Peyer's patch (tissue), 4 donors: Measurements from ENCODE around the gene DYRK1A.
"Not testable (repeated sequence)": the region's sequence is repeated elsewhere in the genome, so short reads cannot be mapped to it uniquely, and the experiment has no call there.

ENCODE experiments used
- POLR2A ChIP-seq, 2 donors: fragments of 450-650 bp; IDR thresholded peaks; one replicate each; pipeline ENCODE4 v1.5.1; 2017; ENCODE audit warnings: antibody characterized with exemption in 2 of 2, mild to moderate bottlenecking in 2 of 2, moderate library complexity in 2 of 2
- TF ChIP-seq, protein P1 (sequence below), 6 experiments: fragments of 450-650 bp in 4 of 6; fragments of 200-600 bp in 2 of 6; sonication (generic) in 1 of 6; IDR thresholded peaks; one replicate each; pipeline ENCODE4 v1.5.1; 2017 to 2019; ENCODE audit warnings: antibody characterized with exemption in 6 of 6, mild to moderate bottlenecking in 3 of 6, moderate library complexity in 1 of 6

GRCh38 chr21:37524944-37525343, 158.4 kb downstream of the DYRK1A start:
- not testable (repeated sequence) for TF ChIP-seq POLR2A (IDR thresholded peaks at IDR 0.05)
- TF ChIP-seq, protein P1, sequence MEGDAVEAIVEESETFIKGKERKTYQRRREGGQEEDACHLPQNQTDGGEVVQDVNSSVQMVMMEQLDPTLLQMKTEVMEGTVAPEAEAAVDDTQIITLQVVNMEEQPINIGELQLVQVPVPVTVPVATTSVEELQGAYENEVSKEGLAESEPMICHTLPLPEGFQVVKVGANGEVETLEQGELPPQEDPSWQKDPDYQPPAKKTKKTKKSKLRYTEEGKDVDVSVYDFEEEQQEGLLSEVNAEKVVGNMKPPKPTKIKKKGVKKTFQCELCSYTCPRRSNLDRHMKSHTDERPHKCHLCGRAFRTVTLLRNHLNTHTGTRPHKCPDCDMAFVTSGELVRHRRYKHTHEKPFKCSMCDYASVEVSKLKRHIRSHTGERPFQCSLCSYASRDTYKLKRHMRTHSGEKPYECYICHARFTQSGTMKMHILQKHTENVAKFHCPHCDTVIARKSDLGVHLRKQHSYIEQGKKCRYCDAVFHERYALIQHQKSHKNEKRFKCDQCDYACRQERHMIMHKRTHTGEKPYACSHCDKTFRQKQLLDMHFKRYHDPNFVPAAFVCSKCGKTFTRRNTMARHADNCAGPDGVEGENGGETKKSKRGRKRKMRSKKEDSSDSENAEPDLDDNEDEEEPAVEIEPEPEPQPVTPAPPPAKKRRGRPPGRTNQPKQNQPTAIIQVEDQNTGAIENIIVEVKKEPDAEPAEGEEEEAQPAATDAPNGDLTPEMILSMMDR (IDR thresholded peaks at IDR 0.05) = not testable (repeated sequence)
